Esophagus squamous epithelium (tissue), 5 donors: ENCODE data around the gene PEAK1. TPM values are rescaled to one million over a fixed set of nuclear protein-coding genes. Genes with fewer than 3 reads are reported as not detected.

Experiments
- DNase-seq: peaks from one replicate; lab custom pipeline; 2025; lab: John Stamatoyannopoulos, UW
- H3K27ac ChIP-seq, 4 donors: fragments of 200-600 bp; sonication (generic); one replicate each; pipeline ENCODE4 v1.5.1; 2016 to 2019; ENCODE audit warnings: mild to moderate bottlenecking in 1 of 4
- H3K27me3 ChIP-seq, 4 donors: fragments of 200-600 bp; sonication (generic); 1 replicate in 3 of 4; 2 replicates in 1 of 4; pipeline versions ENCODE4 v1.5.1 to v1.6.0; 2017 to 2021; ENCODE audit warnings: antibody characterized with exemption in 1 of 4
- H3K36me3 ChIP-seq, 3 donors: fragments of 200-600 bp; sonication (generic); one replicate each; pipeline ENCODE4 v1.5.1; 2016 to 2019
- H3K4me1 ChIP-seq, 3 donors: fragments of 200-600 bp; sonication (generic); one replicate each; pipeline ENCODE4 v1.5.1; 2017 to 2019
- H3K4me3 ChIP-seq, 4 donors: fragments of 200-600 bp; sonication (generic); 1 replicate in 3 of 4; 2 replicates in 1 of 4; pipeline ENCODE4 v1.5.1; 2016 to 2019; ENCODE audit warnings: mild to moderate bottlenecking in 2 of 4, moderate library complexity in 1 of 4
- H3K9me3 ChIP-seq, 3 donors: fragments of 200-600 bp; sonication (generic); one replicate each; pipeline ENCODE4 v1.5.1; 2016 to 2019
- POLR2A ChIP-seq, 4 donors: fragments of 450-650 bp; IDR thresholded peaks; one replicate each; pipeline ENCODE4 v1.6.1; 2017; ENCODE audit warnings: antibody characterized with exemption in 4 of 4, mild to moderate bottlenecking in 4 of 4, moderate library complexity in 3 of 4
- WGBS, 2 donors: methylation state at CpG; one replicate each; pipeline ENCODE4 v1.1.5; 2018; 5-methylcytosine and 5-hydroxymethylcytosine counted together
- intact Hi-C: fragments of 100-400 bp; cut with DNase I; formaldehyde crosslinking; loops from one replicate; pipeline ENCODE4 v1.15.0; 2022
- total RNA-seq, 4 donors: library from RNA; depleted of rRNA; stranded (reverse); fragments of >200 nt; gene quantifications; one replicate each; pipeline ENCODE4 v1.1.0, GENCODE V29; 2016
- TF ChIP-seq, protein P1 (sequence below), 6 experiments: fragments of 450-650 bp in 4 of 6; fragments of 200-600 bp in 2 of 6; sonication (generic) in 2 of 6; IDR thresholded peaks; one replicate each; pipeline ENCODE4 v1.5.1; 2016 to 2019; ENCODE audit warnings: antibody characterized with exemption in 6 of 6, mild to moderate bottlenecking in 4 of 6, moderate library complexity in 4 of 6
- donor health status: DM: yes; HTN: yes; CAD: no.

Gene PEAK1
- total RNA-seq, 4 donors from 2014 or later = 8.6 to 47.3 (median 14.0) TPM

DNA sequence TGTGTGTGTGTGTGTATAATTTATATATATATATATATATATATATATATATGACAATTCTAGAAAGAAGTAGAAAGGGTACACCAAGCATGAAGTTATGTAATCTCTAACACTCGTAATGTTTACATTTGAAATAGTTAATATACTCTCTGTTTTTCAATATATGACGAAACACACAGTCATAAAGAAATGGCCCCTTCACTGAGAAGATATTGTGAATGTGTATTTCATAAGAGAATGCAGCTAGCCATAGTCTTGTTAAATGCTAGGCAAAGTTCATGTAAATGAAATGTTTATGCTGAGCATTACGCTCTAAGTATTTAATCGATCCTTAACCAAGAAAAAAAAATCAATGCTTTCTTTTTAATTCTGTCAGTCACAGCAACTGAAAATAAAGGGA lies 194.3 kb downstream of the PEAK1 start:
- peaks cover 0 to 6% (median 0%) of the 10 kb centered on the region in 3 donors for H3K4me1 ChIP-seq
- no peaks in the 10 kb centered on the region for H3K36me3 ChIP-seq
- no peaks in the 10 kb centered on the region for H3K9me3 ChIP-seq
- no peak overlapping the region for H3K4me3 ChIP-seq
- intact Hi-C loops = no loop called here
- TF ChIP-seq POLR2A (IDR thresholded peaks at IDR 0.05) = no peak
- TF ChIP-seq, protein P1, sequence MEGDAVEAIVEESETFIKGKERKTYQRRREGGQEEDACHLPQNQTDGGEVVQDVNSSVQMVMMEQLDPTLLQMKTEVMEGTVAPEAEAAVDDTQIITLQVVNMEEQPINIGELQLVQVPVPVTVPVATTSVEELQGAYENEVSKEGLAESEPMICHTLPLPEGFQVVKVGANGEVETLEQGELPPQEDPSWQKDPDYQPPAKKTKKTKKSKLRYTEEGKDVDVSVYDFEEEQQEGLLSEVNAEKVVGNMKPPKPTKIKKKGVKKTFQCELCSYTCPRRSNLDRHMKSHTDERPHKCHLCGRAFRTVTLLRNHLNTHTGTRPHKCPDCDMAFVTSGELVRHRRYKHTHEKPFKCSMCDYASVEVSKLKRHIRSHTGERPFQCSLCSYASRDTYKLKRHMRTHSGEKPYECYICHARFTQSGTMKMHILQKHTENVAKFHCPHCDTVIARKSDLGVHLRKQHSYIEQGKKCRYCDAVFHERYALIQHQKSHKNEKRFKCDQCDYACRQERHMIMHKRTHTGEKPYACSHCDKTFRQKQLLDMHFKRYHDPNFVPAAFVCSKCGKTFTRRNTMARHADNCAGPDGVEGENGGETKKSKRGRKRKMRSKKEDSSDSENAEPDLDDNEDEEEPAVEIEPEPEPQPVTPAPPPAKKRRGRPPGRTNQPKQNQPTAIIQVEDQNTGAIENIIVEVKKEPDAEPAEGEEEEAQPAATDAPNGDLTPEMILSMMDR (IDR thresholded peaks at IDR 0.05) = no peak
- H3K27ac ChIP-seq = no peak overlapping the region
- WGBS, 2 donors = 81 to 90% methylated on average over 4 of the region's 4 CpGs
- no peaks in the 10 kb centered on the region for H3K27me3 ChIP-seq
- DNase-seq = no peak

DNA sequence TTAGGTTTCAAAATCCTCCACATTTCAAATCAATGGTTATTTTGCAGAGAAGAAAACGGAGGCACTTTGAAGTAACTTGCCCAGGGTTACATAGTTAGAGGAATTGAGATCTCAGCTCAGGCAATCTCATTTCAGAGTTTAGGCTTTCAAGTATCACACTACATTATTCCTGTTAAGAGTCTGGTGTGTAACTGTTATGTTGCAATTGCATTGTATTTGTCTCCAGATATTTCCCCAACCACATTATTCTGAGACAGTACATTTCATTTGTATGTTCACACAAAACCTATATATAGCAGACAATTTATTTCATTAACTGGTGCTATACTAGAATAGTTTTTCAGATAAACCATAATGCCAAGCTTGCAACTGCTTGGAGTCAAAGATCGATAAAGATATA lies 194.8 kb downstream of the PEAK1 start:
- WGBS, 2 donors = 86 to 89% methylated on average over 2 of the region's 2 CpGs
- DNase-seq = no peak
- Histone ChIP-seq H3K27ac (no peak overlapping the region), H3K4me3 (no peak overlapping the region), H3K27me3 (no peaks in the 10 kb centered on the region), H3K36me3 (no peaks in the 10 kb centered on the region), H3K4me1 (peaks cover 0 to 6% (median 0%) of the 10 kb centered on the region in 3 donors), H3K9me3 (no peaks in the 10 kb centered on the region)
- intact Hi-C loops = no loop called here
- TF ChIP-seq POLR2A (IDR thresholded peaks at IDR 0.05) = no peak
- TF ChIP-seq, protein P1 (IDR thresholded peaks at IDR 0.05) = no peak

DNA sequence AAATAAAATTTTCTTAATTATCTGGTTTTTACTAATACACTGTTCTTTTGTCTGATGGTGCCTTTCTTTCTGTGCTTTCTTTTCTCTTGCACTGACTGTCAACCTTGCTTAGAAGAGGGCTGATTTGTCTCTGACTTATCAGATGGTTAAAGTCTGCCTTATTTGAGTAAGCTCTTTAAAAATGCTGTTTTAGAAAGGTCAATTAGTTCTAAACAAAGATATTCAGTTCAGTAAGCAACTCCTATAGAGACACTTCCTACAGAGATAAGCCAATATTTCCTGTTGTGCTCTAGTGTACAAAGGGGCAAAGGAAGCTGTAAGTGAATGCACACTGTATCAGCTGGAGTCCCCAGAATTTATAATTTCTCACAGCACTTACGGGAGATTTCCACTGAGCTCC lies 195.6 kb downstream of the PEAK1 start:
- no peak for DNase-seq
- no peak overlapping the region for H3K4me3 ChIP-seq
- WGBS, 2 donors = 50 to 70% methylated on average over 1 of the region's 1 CpG
- H3K27ac ChIP-seq = no peak overlapping the region
- H3K36me3 ChIP-seq = no peaks in the 10 kb centered on the region
- no peaks in the 10 kb centered on the region for H3K9me3 ChIP-seq
- intact Hi-C loops = no loop called here
- H3K4me1 ChIP-seq = peaks cover 0 to 6% (median 0%) of the 10 kb centered on the region in 3 donors
- no peak for TF ChIP-seq POLR2A (IDR thresholded peaks at IDR 0.05)
- no peaks in the 10 kb centered on the region for H3K27me3 ChIP-seq

DNA sequence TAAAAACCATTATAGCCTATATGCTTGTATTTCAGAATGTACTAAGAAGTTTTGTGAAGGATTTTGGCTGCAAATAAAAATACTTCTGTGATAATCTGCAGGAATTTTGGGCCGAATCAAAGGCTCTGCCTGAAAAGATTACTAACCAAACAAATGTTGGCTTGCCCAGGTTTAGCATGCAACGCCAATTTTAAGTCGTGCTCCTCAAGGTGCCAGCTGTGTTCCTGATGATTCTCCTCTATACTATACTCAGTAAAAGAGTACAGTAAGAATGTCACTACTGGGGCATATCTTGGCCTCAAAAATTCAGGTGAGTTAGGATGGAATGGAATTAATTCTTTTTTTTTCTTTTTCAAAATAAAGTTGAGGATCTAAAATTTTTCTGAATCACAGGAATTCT lies 198.2 kb downstream of the PEAK1 start:
- Histone ChIP-seq H3K9me3 (no peaks in the 10 kb centered on the region), H3K27ac (no peak overlapping the region), H3K4me3 (no peak overlapping the region), H3K36me3 (no peaks in the 10 kb centered on the region), H3K4me1 (peaks cover 0 to 6% (median 0%) of the 10 kb centered on the region in 3 donors), H3K27me3 (no peaks in the 10 kb centered on the region)
- no peak for TF ChIP-seq POLR2A (IDR thresholded peaks at IDR 0.05)
- TF ChIP-seq, protein P1 (IDR thresholded peaks at IDR 0.05) = no peak
- intact Hi-C loops = no loop called here
- 36 to 47% methylated on average over 3 of the region's 3 CpGs for WGBS, 2 donors
- no peak for DNase-seq

DNA sequence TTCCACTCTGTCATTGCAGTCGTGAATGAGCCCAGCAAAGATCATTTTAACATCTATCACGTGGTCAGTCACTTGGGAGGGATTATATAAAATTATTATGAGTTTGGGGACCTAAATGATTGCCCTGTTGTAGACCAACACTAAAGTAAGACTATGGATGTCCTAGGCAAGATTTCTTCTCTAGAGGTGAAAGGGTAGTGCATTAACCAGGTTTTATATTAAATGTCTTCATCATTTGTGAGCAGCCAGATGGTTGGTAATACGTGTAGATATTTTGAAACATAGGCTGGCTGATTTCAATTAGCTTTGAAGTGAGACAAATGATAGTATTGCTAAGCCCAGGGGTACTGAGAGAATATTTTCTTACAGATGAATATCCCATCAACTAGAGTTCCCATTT lies 198.7 kb downstream of the PEAK1 start:
- H3K27ac ChIP-seq = no peak overlapping the region
- WGBS, 2 donors = 78% methylated on average over 3 of the region's 3 CpGs
- TF ChIP-seq POLR2A (IDR thresholded peaks at IDR 0.05) = no peak
- TF ChIP-seq, protein P1 (IDR thresholded peaks at IDR 0.05) = no peak
- H3K9me3 ChIP-seq = no peaks in the 10 kb centered on the region
- DNase-seq = no peak
- intact Hi-C loops = no loop called here
- no peaks in the 10 kb centered on the region for H3K27me3 ChIP-seq
- peaks cover 0 to 6% (median 0%) of the 10 kb centered on the region in 3 donors for H3K4me1 ChIP-seq
- H3K4me3 ChIP-seq = no peak overlapping the region
- no peaks in the 10 kb centered on the region for H3K36me3 ChIP-seq

DNA sequence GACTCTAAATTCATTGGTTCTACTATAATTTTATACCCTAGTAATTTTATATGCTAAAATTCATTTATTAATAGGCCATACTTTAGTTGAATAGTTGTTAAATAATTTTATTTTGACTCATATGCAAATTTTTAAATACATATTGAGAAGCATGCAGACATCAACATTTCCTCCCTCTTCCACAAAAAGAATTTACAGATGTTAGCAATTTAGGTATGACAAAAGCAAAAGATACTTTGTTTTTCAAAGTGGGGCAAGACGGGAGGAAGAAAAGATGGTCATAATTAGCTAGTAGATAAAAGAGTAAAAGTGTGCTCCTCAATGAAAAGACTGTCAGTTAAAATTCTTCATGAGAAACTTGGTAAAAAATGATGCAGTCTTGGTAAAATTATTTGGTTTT lies 200.1 kb downstream of the PEAK1 start:
- peaks cover 0 to 5% (median 0%) of the 10 kb centered on the region in 3 donors for H3K4me1 ChIP-seq
- intact Hi-C loops = no loop called here
- 80 to 88% methylated on average over 1 of the region's 1 CpG for WGBS, 2 donors
- H3K27me3 ChIP-seq = no peaks in the 10 kb centered on the region
- TF ChIP-seq, protein P1 (IDR thresholded peaks at IDR 0.05) = no peak
- H3K36me3 ChIP-seq = no peaks in the 10 kb centered on the region
- no peaks in the 10 kb centered on the region for H3K9me3 ChIP-seq
- H3K27ac ChIP-seq = no peak overlapping the region
- DNase-seq = no peak
- H3K4me3 ChIP-seq = no peak overlapping the region
